ENCODE data around the gene FBLN1. TPM values are rescaled to one million over a fixed set of nuclear protein-coding genes. Genes with fewer than 3 reads are reported as not detected.

FBLN1 gene
- total and polyA plus RNA-seq, 2 of the 13 experiments (the other 11 are each of a cell fraction or from before 2014, with no cell fraction given), result 37.3 to 103 TPM

DNA sequence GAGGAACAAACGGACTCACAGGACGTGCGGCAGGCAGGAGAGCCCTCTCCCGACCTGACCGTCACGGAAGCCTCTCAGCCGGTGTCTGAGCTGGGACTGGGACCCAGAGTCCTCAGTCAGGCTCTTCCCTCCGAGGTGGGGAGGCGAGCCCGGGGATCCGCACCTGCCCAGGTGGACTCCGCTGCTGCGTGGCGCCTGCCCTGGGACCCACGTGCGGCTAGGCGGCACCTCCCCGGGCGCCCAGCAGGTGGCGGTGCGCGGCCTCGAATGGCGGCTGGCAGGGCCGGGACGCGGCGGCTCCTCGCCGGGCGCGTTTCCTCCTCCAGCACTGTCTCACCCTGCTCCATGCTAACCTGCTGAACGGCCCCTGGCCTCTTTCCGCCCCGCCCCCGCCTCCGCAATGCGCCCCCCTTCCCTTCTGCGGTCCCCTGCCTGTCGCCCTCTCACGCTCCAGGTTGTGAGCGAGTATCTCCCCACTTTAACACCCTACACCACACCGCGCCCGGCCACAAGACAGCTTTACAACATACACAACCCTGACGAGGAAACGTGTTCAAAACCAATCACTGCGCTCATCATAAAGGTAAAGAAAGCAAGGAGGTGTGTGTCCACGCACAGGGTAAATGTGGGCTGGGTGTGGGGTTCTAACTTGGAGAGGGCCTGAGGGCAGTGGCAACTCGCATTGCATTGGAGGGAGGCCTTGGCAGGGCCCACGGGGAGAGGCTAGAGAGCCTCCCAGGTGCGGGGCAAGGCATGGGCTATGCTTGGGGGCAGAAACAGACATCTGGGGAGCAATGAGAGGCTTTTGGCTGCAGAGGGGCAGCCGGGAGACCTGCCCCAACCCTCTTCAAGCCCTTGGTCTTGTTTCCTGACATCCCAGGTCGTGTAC is 143.1 kb downstream of the FBLN1 start (continued):
- TF ChIP-seq KAT7 (CRISPR knock-in tag; IDR thresholded peaks at IDR 0.05; ENCODE audit: borderline replicate concordance) (0 out of 2 replicates have a peak, but pooled peaks have one; percentile 40), ATF7-NPFF (CRISPR knock-in tag; IDR thresholded peaks at IDR 0.05; ENCODE audit: low read depth) (0 out of 2 replicates have a peak, but pooled peaks have one; percentile 38), TEAD3 (CRISPR knock-in tag; optimal IDR thresholded peaks at IDR 0.05; ENCODE audit: borderline replicate concordance) (peak; percentile 4), ZNF251 (CRISPR knock-in tag; IDR thresholded peaks at IDR 0.05) (no peak), ZNF550 (CRISPR knock-in tag; IDR thresholded peaks at IDR 0.05; ENCODE audit: borderline replicate concordance) (no peak), ZNF496 (CRISPR knock-in tag; IDR thresholded peaks at IDR 0.05; ENCODE audit: insufficient replicate concordance) (no peak), CHD2 (IDR thresholded peaks at IDR 0.05; ENCODE audit: low read depth, low read length) (no peak), SALL1 (CRISPR knock-in tag; IDR thresholded peaks at IDR 0.05) (peak; percentile 71; the same call in 1 of the 2 replicates), ZNF790 (CRISPR knock-in tag; IDR thresholded peaks at IDR 0.05; ENCODE audit: borderline replicate concordance) (0 out of 2 replicates have a peak, but pooled peaks have one; percentile 35), ZSCAN25 (CRISPR knock-in tag; IDR thresholded peaks at IDR 0.05) (peak; percentile 36; the same call in 1 of the 2 replicates), MYC (CRISPR knock-in tag; IDR thresholded peaks at IDR 0.05; ENCODE audit: borderline replicate concordance) (peak; percentile 95), BCL6 (CRISPR knock-in tag; IDR thresholded peaks at IDR 0.05) (no peak), ELF4 (CRISPR knock-in tag; IDR thresholded peaks at IDR 0.05; ENCODE audit: borderline replicate concordance) (no peak), ZNF768 (CRISPR knock-in tag; IDR thresholded peaks at IDR 0.05) (peak; percentile 36; the same call in 1 of the 2 replicates), SMC3 (IDR thresholded peaks at IDR 0.05; ENCODE audit: low read length) (peak; percentile 37; the same call in 1 of the 2 replicates)
- TF ChIP-seq, protein P1, sequence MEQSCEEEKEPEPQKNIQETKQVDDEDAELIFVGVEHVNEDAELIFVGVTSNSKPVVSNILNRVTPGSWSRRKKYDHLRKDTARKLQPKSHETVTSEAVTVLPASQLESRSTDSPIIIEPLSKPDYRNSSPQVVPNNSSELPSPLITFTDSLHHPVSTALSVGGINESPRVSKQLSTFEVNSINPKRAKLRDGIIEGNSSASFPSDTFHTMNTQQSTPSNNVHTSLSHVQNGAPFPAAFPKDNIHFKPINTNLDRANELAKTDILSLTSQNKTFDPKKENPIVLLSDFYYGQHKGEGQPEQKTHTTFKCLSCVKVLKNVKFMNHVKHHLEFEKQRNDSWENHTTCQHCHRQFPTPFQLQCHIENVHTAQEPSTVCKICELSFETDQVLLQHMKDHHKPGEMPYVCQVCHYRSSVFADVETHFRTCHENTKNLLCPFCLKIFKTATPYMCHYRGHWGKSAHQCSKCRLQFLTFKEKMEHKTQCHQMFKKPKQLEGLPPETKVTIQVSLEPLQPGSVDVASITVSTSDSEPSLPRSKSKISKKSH (CRISPR knock-in tag; IDR thresholded peaks at IDR 0.05; ENCODE audit: borderline replicate concordance), result no peak
- TF ChIP-seq, protein P2, sequence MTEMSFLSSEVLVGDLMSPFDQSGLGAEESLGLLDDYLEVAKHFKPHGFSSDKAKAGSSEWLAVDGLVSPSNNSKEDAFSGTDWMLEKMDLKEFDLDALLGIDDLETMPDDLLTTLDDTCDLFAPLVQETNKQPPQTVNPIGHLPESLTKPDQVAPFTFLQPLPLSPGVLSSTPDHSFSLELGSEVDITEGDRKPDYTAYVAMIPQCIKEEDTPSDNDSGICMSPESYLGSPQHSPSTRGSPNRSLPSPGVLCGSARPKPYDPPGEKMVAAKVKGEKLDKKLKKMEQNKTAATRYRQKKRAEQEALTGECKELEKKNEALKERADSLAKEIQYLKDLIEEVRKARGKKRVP (CRISPR knock-in tag; IDR thresholded peaks at IDR 0.05), result no peak
- TF ChIP-seq, protein P3, sequence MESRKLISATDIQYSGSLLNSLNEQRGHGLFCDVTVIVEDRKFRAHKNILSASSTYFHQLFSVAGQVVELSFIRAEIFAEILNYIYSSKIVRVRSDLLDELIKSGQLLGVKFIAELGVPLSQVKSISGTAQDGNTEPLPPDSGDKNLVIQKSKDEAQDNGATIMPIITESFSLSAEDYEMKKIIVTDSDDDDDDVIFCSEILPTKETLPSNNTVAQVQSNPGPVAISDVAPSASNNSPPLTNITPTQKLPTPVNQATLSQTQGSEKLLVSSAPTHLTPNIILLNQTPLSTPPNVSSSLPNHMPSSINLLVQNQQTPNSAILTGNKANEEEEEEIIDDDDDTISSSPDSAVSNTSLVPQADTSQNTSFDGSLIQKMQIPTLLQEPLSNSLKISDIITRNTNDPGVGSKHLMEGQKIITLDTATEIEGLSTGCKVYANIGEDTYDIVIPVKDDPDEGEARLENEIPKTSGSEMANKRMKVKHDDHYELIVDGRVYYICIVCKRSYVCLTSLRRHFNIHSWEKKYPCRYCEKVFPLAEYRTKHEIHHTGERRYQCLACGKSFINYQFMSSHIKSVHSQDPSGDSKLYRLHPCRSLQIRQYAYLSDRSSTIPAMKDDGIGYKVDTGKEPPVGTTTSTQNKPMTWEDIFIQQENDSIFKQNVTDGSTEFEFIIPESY (CRISPR knock-in tag; IDR thresholded peaks at IDR 0.05), result peak; percentile 21; the same call in 1 of the 2 replicates
- TF ChIP-seq, protein P4, sequence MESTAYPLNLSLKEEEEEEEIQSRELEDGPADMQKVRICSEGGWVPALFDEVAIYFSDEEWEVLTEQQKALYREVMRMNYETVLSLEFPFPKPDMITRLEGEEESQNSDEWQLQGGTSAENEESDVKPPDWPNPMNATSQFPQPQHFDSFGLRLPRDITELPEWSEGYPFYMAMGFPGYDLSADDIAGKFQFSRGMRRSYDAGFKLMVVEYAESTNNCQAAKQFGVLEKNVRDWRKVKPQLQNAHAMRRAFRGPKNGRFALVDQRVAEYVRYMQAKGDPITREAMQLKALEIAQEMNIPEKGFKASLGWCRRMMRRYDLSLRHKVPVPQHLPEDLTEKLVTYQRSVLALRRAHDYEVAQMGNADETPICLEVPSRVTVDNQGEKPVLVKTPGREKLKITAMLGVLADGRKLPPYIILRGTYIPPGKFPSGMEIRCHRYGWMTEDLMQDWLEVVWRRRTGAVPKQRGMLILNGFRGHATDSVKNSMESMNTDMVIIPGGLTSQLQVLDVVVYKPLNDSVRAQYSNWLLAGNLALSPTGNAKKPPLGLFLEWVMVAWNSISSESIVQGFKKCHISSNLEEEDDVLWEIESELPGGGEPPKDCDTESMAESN (CRISPR knock-in tag; conservative IDR thresholded peaks at IDR 0.05), result peak; percentile 68; the same call in 1 of the 2 replicates
- TF ChIP-seq, protein P5, sequence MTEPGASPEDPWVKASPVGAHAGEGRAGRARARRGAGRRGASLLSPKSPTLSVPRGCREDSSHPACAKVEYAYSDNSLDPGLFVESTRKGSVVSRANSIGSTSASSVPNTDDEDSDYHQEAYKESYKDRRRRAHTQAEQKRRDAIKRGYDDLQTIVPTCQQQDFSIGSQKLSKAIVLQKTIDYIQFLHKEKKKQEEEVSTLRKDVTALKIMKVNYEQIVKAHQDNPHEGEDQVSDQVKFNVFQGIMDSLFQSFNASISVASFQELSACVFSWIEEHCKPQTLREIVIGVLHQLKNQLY (CRISPR knock-in tag; IDR thresholded peaks at IDR 0.05), result 0 out of 2 replicates have a peak, but pooled peaks have one; percentile 25

Data from HepG2 (cell line).